ENCODE measurements around the gene TLR4. TPM values are rescaled to one million over a fixed set of nuclear protein-coding genes. Genes with fewer than 3 reads are reported as not detected.

Gene TLR4
- total RNA-seq, 1 donor from 2014 or later, result not detected

GRCh38 chr9:117737721-117738226 is 33.6 kb downstream of the TLR4 start:
- Mint-ChIP-seq H3K27ac (no peak overlapping the region), H3K27me3 (ENCODE audit: low read depth) (peaks cover 15% of the 10 kb centered on the region), H3K36me3 (ENCODE audit: low read depth) (no peaks in the 10 kb centered on the region), H3K4me3 (ENCODE audit: low read depth) (no peak overlapping the region), H3K9me3 (no peaks in the 10 kb centered on the region), H3K4me1 (ENCODE audit: low read depth) (no peaks in the 10 kb centered on the region)
- no peak for DNase-seq (ENCODE audit: low spot score)
- intact Hi-C loops (cut with micrococcal nuclease), result no loop called here

GRCh38 chr9:117739206-117739605 is 35.0 kb downstream of the TLR4 start:
- Mint-ChIP-seq H3K4me3 (ENCODE audit: low read depth) (no peak overlapping the region), H3K27ac (no peak overlapping the region), H3K36me3 (ENCODE audit: low read depth) (no peaks in the 10 kb centered on the region), H3K27me3 (ENCODE audit: low read depth) (peaks cover 17% of the 10 kb centered on the region), H3K9me3 (no peaks in the 10 kb centered on the region), H3K4me1 (ENCODE audit: low read depth) (peaks cover 5% of the 10 kb centered on the region)
- intact Hi-C loops (cut with micrococcal nuclease), result no loop called here
- DNase-seq (ENCODE audit: low spot score), result no peak

GRCh38 chr9:117739624-117740347 is 35.6 kb downstream of the TLR4 start:
- no peaks in the 10 kb centered on the region for H3K9me3 Mint-ChIP-seq
- H3K27me3 Mint-ChIP-seq (ENCODE audit: low read depth), result peaks cover 22% of the 10 kb centered on the region
- H3K4me1 Mint-ChIP-seq (ENCODE audit: low read depth), result peaks cover 10% of the 10 kb centered on the region
- H3K27ac Mint-ChIP-seq, result no peak overlapping the region
- no peaks in the 10 kb centered on the region for H3K36me3 Mint-ChIP-seq (ENCODE audit: low read depth)
- no peak for DNase-seq (ENCODE audit: low spot score)
- intact Hi-C loops (cut with micrococcal nuclease), result no loop called here
- H3K4me3 Mint-ChIP-seq (ENCODE audit: low read depth), result no peak overlapping the region

- intact Hi-C loops (cut with micrococcal nuclease), result no loop called here
- Mint-ChIP-seq H3K4me3 (ENCODE audit: low read depth) (no peak overlapping the region), H3K36me3 (ENCODE audit: low read depth) (no peaks in the 10 kb centered on the region), H3K9me3 (no peaks in the 10 kb centered on the region), H3K27me3 (ENCODE audit: low read depth) (peaks cover 38% of the 10 kb centered on the region), H3K27ac (no peak overlapping the region), H3K4me1 (ENCODE audit: low read depth) (peaks cover 13% of the 10 kb centered on the region)
- DNase-seq (ENCODE audit: low spot score), result no peak
Observed at GRCh38 chr9:117742131-117742530, 37.9 kb downstream of the TLR4 start.

- no peak overlapping the region for H3K4me3 Mint-ChIP-seq (ENCODE audit: low read depth)
- peaks cover 13% of the 10 kb centered on the region for H3K4me1 Mint-ChIP-seq (ENCODE audit: low read depth)
- DNase-seq (ENCODE audit: low spot score), result no peak
- no peaks in the 10 kb centered on the region for H3K9me3 Mint-ChIP-seq
- H3K27ac Mint-ChIP-seq, result no peak overlapping the region
- H3K36me3 Mint-ChIP-seq (ENCODE audit: low read depth), result no peaks in the 10 kb centered on the region
- H3K27me3 Mint-ChIP-seq (ENCODE audit: low read depth), result peaks cover 47% of the 10 kb centered on the region
- intact Hi-C loops (cut with micrococcal nuclease), result no loop called here
Observed at GRCh38 chr9:117744369-117744768, 40.2 kb downstream of the TLR4 start.

GRCh38 chr9:117744856-117745389 is 40.7 kb downstream of the TLR4 start:
- Mint-ChIP-seq H3K4me3 (ENCODE audit: low read depth) (peak overlapping the region; percentile 45), H3K9me3 (no peaks in the 10 kb centered on the region), H3K36me3 (ENCODE audit: low read depth) (no peaks in the 10 kb centered on the region), H3K27ac (no peak overlapping the region), H3K4me1 (ENCODE audit: low read depth) (peaks cover 13% of the 10 kb centered on the region), H3K27me3 (ENCODE audit: low read depth) (peaks cover 47% of the 10 kb centered on the region)
- DNase-seq (ENCODE audit: low spot score), result no peak
- intact Hi-C loops (cut with micrococcal nuclease), result no loop called here

GRCh38 chr9:117745598-117745997 is 41.4 kb downstream of the TLR4 start:
- peak overlapping the region; percentile 45 for H3K4me3 Mint-ChIP-seq (ENCODE audit: low read depth)
- no peak overlapping the region for H3K27ac Mint-ChIP-seq
- no peaks in the 10 kb centered on the region for H3K36me3 Mint-ChIP-seq (ENCODE audit: low read depth)
- peaks cover 13% of the 10 kb centered on the region for H3K4me1 Mint-ChIP-seq (ENCODE audit: low read depth)
- H3K27me3 Mint-ChIP-seq (ENCODE audit: low read depth), result peaks cover 49% of the 10 kb centered on the region
- intact Hi-C loops (cut with micrococcal nuclease), result no loop called here
- H3K9me3 Mint-ChIP-seq, result no peaks in the 10 kb centered on the region
- DNase-seq (ENCODE audit: low spot score), result no peak

GRCh38 chr9:117746263-117746662 is 42.1 kb downstream of the TLR4 start:
- DNase-seq (ENCODE audit: low spot score), result no peak
- H3K36me3 Mint-ChIP-seq (ENCODE audit: low read depth), result no peaks in the 10 kb centered on the region
- intact Hi-C loops (cut with micrococcal nuclease), result no loop called here
- no peak overlapping the region for H3K4me3 Mint-ChIP-seq (ENCODE audit: low read depth)
- H3K9me3 Mint-ChIP-seq, result no peaks in the 10 kb centered on the region
- peaks cover 52% of the 10 kb centered on the region for H3K27me3 Mint-ChIP-seq (ENCODE audit: low read depth)
- H3K4me1 Mint-ChIP-seq (ENCODE audit: low read depth), result peaks cover 13% of the 10 kb centered on the region
- H3K27ac Mint-ChIP-seq, result no peak overlapping the region

GRCh38 chr9:117747386-117747970 is 43.3 kb downstream of the TLR4 start:
- intact Hi-C loops (cut with micrococcal nuclease), result no loop called here
- Mint-ChIP-seq H3K9me3 (no peaks in the 10 kb centered on the region), H3K4me3 (ENCODE audit: low read depth) (no peak overlapping the region), H3K36me3 (ENCODE audit: low read depth) (no peaks in the 10 kb centered on the region), H3K27ac (no peak overlapping the region), H3K27me3 (ENCODE audit: low read depth) (peaks cover 55% of the 10 kb centered on the region), H3K4me1 (ENCODE audit: low read depth) (peaks cover 13% of the 10 kb centered on the region)
- no peak for DNase-seq (ENCODE audit: low spot score)

- H3K4me1 Mint-ChIP-seq (ENCODE audit: low read depth), result no peaks in the 10 kb centered on the region
- no peak overlapping the region for H3K27ac Mint-ChIP-seq
- intact Hi-C loops (cut with micrococcal nuclease), result no loop called here
- no peak for DNase-seq (ENCODE audit: low spot score)
- H3K9me3 Mint-ChIP-seq, result no peaks in the 10 kb centered on the region
- no peaks in the 10 kb centered on the region for H3K36me3 Mint-ChIP-seq (ENCODE audit: low read depth)
- no peak overlapping the region for H3K4me3 Mint-ChIP-seq (ENCODE audit: low read depth)
- peaks cover 36% of the 10 kb centered on the region for H3K27me3 Mint-ChIP-seq (ENCODE audit: low read depth)
Observed at GRCh38 chr9:117750401-117750800, 46.2 kb downstream of the TLR4 start.

- H3K27ac Mint-ChIP-seq, result no peak overlapping the region
- H3K27me3 Mint-ChIP-seq (ENCODE audit: low read depth), result peaks cover 22% of the 10 kb centered on the region
- H3K36me3 Mint-ChIP-seq (ENCODE audit: low read depth), result no peaks in the 10 kb centered on the region
- no peak overlapping the region for H3K4me3 Mint-ChIP-seq (ENCODE audit: low read depth)
- intact Hi-C loops (cut with micrococcal nuclease), result no loop called here
- no peak for DNase-seq (ENCODE audit: low spot score)
- no peaks in the 10 kb centered on the region for H3K9me3 Mint-ChIP-seq
- H3K4me1 Mint-ChIP-seq (ENCODE audit: low read depth), result no peaks in the 10 kb centered on the region
Observed at GRCh38 chr9:117752894-117753293, 48.7 kb downstream of the TLR4 start.

- Mint-ChIP-seq H3K4me1 (ENCODE audit: low read depth) (no peaks in the 10 kb centered on the region), H3K36me3 (ENCODE audit: low read depth) (no peaks in the 10 kb centered on the region), H3K4me3 (ENCODE audit: low read depth) (no peak overlapping the region), H3K27me3 (ENCODE audit: low read depth) (peaks cover 11% of the 10 kb centered on the region), H3K27ac (no peak overlapping the region), H3K9me3 (no peaks in the 10 kb centered on the region)
- intact Hi-C loops (cut with micrococcal nuclease), result no loop called here
- DNase-seq (ENCODE audit: low spot score), result no peak
Observed at GRCh38 chr9:117757561-117758190, 53.5 kb downstream of the TLR4 start.

- Mint-ChIP-seq H3K4me1 (ENCODE audit: low read depth) (no peaks in the 10 kb centered on the region), H3K27me3 (ENCODE audit: low read depth) (peaks cover 7% of the 10 kb centered on the region), H3K4me3 (ENCODE audit: low read depth) (no peak overlapping the region), H3K27ac (no peak overlapping the region), H3K36me3 (ENCODE audit: low read depth) (no peaks in the 10 kb centered on the region), H3K9me3 (no peaks in the 10 kb centered on the region)
- intact Hi-C loops (cut with micrococcal nuclease), result no loop called here
- DNase-seq (ENCODE audit: low spot score), result no peak
Observed at GRCh38 chr9:117763314-117763713, 59.1 kb downstream of the TLR4 start.
